Measurements from ENCODE around the gene CD47.

CD47 gene

GRCh38 chr3:108060331-108060730 is 30.5 kb downstream of the CD47 start:
- no peak overlapping the region for H3K27ac ChIP-seq
- DNase-seq (ENCODE audit: low read depth, low spot score), result no peak

- no peak overlapping the region for H3K27ac ChIP-seq
- DNase-seq (ENCODE audit: low read depth, low spot score), result no peak
These were observed 34.9 kb downstream of the CD47 start for GRCh38 chr3:108055931-108056330.

DNA sequence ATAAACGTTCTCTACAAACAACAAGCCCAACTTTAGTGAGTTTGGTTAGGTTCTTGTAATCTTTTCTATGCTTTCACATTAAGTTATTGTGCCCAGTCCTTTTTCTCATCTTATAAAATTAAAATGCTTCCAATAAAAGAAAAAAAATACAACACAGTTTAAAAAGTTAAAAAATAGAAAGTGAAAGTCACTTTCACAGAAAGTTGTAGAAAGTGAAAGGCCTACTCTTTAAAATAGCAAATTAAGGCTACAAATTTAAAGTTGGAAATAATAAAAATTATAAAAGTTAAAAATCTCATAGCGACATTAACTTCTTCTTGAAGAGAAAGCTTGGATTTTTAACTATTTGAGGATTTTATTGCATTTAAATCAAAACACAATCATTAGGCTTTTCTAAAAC is 35.9 kb downstream of the CD47 start:
- DNase-seq (ENCODE audit: low read depth, low spot score), result no peak
- H3K27ac ChIP-seq, result no peak overlapping the region

DNA sequence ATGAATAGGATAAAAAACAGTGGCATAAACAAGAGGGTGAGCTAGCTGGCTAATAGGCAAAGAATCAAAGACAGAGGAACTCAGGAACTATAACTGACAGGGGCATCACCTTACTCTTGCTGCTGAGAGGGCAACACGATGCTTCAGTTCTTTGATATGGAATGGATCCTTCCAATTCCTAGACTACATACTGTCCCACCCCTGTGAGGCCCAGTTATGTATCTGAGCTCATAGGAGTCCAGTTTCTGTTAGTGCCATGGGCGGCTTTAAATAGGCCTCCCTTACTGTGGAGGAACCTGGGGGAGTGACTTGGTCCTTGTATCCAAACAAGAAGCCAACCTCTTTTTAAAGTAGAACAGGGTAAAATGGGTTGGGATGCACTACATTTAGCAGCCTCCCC is 37.3 kb downstream of the CD47 start:
- peak overlapping the region; percentile 14 for H3K27ac ChIP-seq

DNA sequence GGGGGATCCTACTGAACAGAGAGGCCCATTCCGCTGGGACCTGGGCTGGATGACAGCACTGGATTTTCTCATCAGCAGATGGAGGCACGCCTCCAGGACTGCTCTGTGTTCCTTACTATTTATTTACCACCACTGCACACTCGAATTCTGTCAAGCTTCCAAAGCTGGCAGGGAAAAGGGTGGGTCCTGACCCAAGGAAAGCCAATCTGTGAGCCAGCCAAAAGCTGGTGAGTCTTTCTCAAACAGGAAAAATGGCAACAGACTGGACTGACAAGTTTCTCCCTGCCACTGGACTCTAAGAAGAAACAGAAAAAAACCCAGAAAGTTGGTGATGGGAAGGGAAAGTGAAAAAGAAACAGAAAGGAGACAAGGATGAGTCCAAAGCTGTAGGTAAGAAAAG is 37.8 kb downstream of the CD47 start:
- peak overlapping the region; percentile 14 for H3K27ac ChIP-seq
- peak; percentile 46 for DNase-seq (ENCODE audit: low read depth, low spot score)

More for the DNA sequence above, 37.3 kb downstream of the CD47 start:
- DNase-seq (ENCODE audit: low read depth, low spot score), result no peak

GRCh38 chr3:108051005-108051404 is 39.8 kb downstream of the CD47 start:
- DNase-seq (ENCODE audit: low read depth, low spot score), result no peak
- no peak overlapping the region for H3K27ac ChIP-seq

DNA sequence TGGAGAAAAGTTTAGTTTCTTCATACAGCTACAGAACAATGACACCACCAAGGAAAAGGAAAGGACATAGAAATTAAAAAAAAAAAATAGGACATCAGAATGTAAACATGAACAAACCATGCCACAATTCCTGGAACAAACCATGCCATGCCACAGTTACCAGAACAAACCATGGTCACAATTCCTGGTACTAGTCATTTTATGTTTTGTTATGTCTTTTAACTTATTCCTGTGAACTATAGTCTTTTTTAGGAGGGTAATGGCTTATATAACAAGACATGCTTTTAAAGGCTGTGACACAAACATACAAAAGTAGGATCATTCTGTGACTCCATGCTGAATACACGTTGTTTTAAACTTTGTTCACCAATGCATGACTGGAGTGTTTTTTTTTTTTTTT is 42.8 kb downstream of the CD47 start:
- DNase-seq (ENCODE audit: low read depth, low spot score), result no peak
- H3K27ac ChIP-seq, result no peak overlapping the region

- DNase-seq (ENCODE audit: low read depth, low spot score), result no peak
- H3K27ac ChIP-seq, result no peak overlapping the region
These were observed 44.6 kb downstream of the CD47 start for GRCh38 chr3:108046247-108046646.

DNA sequence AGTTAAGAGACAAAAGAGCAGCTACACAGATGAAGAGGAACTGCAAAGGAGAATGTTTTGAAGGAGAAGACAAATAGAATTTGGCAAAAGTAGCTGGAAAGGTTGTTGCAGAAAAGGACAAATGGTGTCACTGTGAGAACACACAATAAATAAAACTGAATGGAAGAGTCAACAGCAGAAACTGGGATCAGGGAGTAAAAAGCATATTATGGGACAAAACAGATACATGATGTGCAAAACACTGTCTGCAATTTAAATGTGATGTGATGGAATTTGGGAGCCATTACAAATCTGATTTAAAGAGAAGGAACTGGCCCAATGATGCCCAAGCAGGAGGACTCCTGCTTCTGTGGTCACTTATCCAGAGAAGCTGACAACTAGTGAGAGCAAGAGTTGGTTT is 46.1 kb downstream of the CD47 start:
- H3K27ac ChIP-seq, result no peak overlapping the region
- no peak for DNase-seq (ENCODE audit: low read depth, low spot score)

DNA sequence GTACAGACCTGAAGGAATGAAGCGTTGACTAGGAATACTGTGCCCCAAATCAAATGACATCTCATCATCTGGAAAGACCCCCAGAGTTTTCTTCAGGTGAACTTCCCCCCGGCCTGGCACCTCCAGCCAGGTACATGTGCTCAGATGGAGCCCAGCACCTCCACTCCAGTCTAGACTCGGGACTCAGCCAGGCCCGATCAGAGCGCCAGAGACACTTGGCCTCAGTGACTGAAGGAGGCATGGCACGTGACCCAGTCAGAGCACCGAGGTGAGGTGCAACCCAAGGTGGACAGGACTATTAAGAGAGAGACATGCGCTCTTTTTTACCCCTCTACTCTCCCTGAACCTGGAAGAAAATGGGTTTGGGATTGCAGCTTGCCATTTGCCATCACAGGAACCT is 48.5 kb downstream of the CD47 start:
- no peak for DNase-seq (ENCODE audit: low read depth, low spot score)
- H3K27ac ChIP-seq, result no peak overlapping the region

- H3K27ac ChIP-seq, result no peak overlapping the region
- DNase-seq (ENCODE audit: low read depth, low spot score), result no peak
These were observed 49.6 kb downstream of the CD47 start for GRCh38 chr3:108041253-108041652.

- no peak for DNase-seq (ENCODE audit: low read depth, low spot score)
- H3K27ac ChIP-seq, result no peak overlapping the region
These were observed 53.1 kb downstream of the CD47 start for GRCh38 chr3:108037770-108038169.

DNA sequence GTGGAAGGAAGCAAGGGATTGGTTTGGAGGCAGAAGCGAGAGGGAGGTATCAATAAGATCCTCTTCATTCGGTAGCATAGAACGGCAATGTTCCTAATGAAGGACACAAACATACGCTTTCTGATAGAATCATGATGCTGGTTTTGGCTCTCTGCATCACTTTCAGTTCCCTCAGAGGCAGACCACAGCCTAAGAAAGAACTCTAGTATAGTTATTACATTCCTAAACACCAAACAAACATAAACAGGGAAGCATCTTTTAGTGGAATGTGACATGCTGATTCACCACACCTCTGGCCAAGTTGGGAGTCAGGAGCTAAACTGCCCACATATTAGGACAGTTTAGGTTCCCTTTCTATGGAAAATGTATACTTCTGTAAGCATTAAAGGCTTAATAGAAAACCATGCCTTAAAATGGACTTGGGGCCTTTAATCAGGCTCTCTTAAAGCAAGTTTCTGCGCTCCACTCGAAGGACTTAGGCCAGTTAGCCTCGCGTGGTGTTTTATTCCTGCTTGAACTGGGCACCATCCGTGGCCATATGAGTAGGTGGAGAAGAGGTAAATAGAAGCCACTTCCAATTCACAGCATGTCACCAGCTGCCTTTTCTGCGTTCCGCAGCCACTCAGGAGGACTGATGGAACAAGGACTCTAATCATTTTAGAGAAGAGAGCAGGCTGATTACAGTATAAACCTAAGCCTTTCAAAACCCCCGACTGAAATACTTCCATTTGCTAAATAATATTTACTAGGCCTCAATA is 53.7 kb downstream of the CD47 start:
- DNase-seq (ENCODE audit: low read depth, low spot score), result no peak
- no peak overlapping the region for H3K27ac ChIP-seq

- no peak overlapping the region for H3K27ac ChIP-seq
- DNase-seq (ENCODE audit: low read depth, low spot score), result no peak
These were observed 54.4 kb downstream of the CD47 start for GRCh38 chr3:108036401-108036800.

- H3K27ac ChIP-seq, result no peak overlapping the region
- no peak for DNase-seq (ENCODE audit: low read depth, low spot score)
These were observed 55.1 kb downstream of the CD47 start for GRCh38 chr3:108035751-108036150.

DNA sequence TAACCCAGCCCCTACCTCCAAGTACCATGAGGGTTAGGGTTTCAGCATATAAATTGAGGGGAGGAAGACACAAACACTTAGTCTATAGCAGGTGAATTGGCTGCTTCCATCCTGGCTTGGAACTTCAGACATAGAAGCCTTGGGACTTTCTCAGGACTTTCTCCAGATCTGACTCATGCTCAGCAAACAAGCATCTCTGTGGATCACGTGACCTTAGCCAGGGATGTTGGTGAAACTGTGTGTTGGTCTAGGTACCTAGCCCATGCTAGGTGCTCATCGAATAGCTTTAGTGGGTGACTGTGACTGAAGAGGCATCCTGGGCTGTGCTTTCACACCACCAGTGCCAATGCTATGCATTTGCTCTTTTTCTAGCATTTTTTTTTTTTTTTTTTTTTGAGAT is 58.9 kb downstream of the CD47 start:
- peak; percentile 10 for DNase-seq (ENCODE audit: low read depth, low spot score)
- H3K27ac ChIP-seq, result no peak overlapping the region

DNA sequence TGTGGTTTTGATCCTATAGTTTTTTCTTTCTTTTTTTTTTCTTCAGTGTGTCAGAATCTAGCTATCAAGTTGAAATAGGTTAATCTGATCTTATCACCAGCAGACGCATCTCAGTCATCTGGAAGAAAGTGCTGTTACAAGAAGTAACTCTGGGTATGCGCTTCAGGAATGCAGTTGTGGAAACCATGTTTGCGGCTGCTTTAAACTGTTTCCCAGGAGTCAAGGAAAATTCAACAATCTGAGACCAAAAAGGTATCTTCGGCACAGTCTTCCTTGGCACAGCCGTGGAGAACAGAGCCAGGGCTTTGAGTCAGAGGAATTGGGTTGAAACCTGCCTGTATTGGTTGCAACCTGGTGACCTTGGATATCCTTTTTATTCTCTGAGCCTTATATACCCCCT is 59.9 kb downstream of the CD47 start:
- DNase-seq (ENCODE audit: low read depth, low spot score), result no peak
- H3K27ac ChIP-seq, result no peak overlapping the region

GRCh38 chr3:108029466-108029865 is 61.4 kb downstream of the CD47 start:
- H3K27ac ChIP-seq, result no peak overlapping the region
- DNase-seq (ENCODE audit: low read depth, low spot score), result no peak

DNA sequence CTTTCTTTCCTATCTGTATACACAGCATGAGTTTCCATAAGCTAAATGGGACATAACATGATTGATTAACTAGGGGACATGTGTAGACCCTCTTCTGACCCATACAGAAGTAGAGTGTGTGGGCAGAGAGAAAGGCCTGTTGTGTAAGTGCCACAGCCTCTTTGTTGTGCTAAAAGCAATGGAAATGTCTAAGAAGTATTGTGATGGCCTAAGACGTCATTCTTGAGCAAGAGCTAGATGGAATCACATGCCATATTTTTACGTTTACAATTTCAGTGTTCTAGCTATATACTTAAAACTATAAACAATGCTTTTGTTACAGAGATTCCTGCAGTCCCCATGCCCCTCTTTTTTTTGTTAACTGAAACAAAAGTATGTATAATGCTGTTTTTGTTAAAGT is 61.9 kb downstream of the CD47 start:
- no peak overlapping the region for H3K27ac ChIP-seq
- no peak for DNase-seq (ENCODE audit: low read depth, low spot score)

- no peak for DNase-seq (ENCODE audit: low read depth, low spot score)
- H3K27ac ChIP-seq, result no peak overlapping the region
These were observed 65.7 kb downstream of the CD47 start for GRCh38 chr3:108025177-108025576.

- no peak overlapping the region for H3K27ac ChIP-seq
- no peak for DNase-seq (ENCODE audit: low read depth, low spot score)
These were observed 66.5 kb downstream of the CD47 start for GRCh38 chr3:108024146-108024850.

Data from epithelial cell of prostate (primary cell).